HG03378 (cell line): Measurements from ENCODE around the gene PIERCE2.
A peak's percentile ranks its signal among the peaks of the same experiment; 100 is the strongest.
"Not testable (repeated sequence)": the region's sequence is repeated elsewhere in the genome, so short reads cannot be mapped to it uniquely, and the experiment has no call there.

Source experiments
- ATAC-seq: cut with Tn5 transposase; IDR thresholded peaks from one replicate; pipeline ENCODE4 v1.9.1; 2021; ENCODE audit warnings: mild to moderate bottlenecking, moderate library complexity; ENCODE audit not compliant: unreplicated experiment

Gene PIERCE2

GRCh38 chr15:55408012-55408928 is at the start of gene PIERCE2, which contains the start of gene CCPG1:
Gene PIERCE2 (plus strand): TSS chr15:55408495. CDS start chr15:55408769, 274 bp downstream.
Gene CCPG1 (minus strand): TSS chr15:55408359. CDS start chr15:55389424, 18,935 bp downstream.
- peak; percentile 92 for ATAC-seq

- ATAC-seq = no peak
Observed at GRCh38 chr15:55360256-55360655, 48.0 kb upstream of the PIERCE2 start.

- no peak for ATAC-seq
Observed at GRCh38 chr15:55361048-55361447, 47.2 kb upstream of the PIERCE2 start.

GRCh38 chr15:55362641-55363040 is 45.7 kb upstream of the PIERCE2 start:
- no peak for ATAC-seq

GRCh38 chr15:55366981-55367380 is 41.3 kb upstream of the PIERCE2 start:
- ATAC-seq = no peak

GRCh38 chr15:55372701-55373440 is 35.4 kb upstream of the PIERCE2 start:
- ATAC-seq = peak; percentile 66

- ATAC-seq = no peak
Observed at GRCh38 chr15:55379095-55379494, 29.2 kb upstream of the PIERCE2 start.

- ATAC-seq = no peak
Observed at GRCh38 chr15:55381595-55381994, 26.7 kb upstream of the PIERCE2 start.

GRCh38 chr15:55383687-55384086 is 24.6 kb upstream of the PIERCE2 start:
- ATAC-seq = no peak

GRCh38 chr15:55387027-55387426 is 21.3 kb upstream of the PIERCE2 start:
- ATAC-seq = no peak

GRCh38 chr15:55389264-55389607 is 19.1 kb upstream of the PIERCE2 start:
- no peak for ATAC-seq

GRCh38 chr15:55394694-55395093 is 13.6 kb upstream of the PIERCE2 start:
- no peak for ATAC-seq

GRCh38 chr15:55398243-55398642 is 10.1 kb upstream of the PIERCE2 start:
- no peak for ATAC-seq

GRCh38 chr15:55400050-55400449 is 8.2 kb upstream of the PIERCE2 start:
- not testable (repeated sequence) for ATAC-seq

- ATAC-seq = no peak
Observed at GRCh38 chr15:55401786-55402246, 6.5 kb upstream of the PIERCE2 start.

- ATAC-seq = no peak
Observed at GRCh38 chr15:55402707-55403106, 5.6 kb upstream of the PIERCE2 start.

- ATAC-seq = no peak
Observed at GRCh38 chr15:55403531-55403930, 4.8 kb upstream of the PIERCE2 start.

GRCh38 chr15:55407498-55408011 is 740 bp upstream of the PIERCE2 start:
- ATAC-seq = peak; percentile 14

GRCh38 chr15:55408976-55409375 is 681 bp downstream of the PIERCE2 start:
- ATAC-seq = not testable (repeated sequence)

GRCh38 chr15:55417678-55418077 is 9.4 kb downstream of the PIERCE2 start:
- not testable (repeated sequence) for ATAC-seq

- ATAC-seq = no peak
Observed at GRCh38 chr15:55420171-55420866, 12.0 kb downstream of the PIERCE2 start.
